ENCODE data around the gene TMEM116. TPM values are rescaled to one million over a fixed set of nuclear protein-coding genes. Genes with fewer than 3 reads are reported as not detected.
"Not testable (repeated sequence)": the region's sequence is repeated elsewhere in the genome, so short reads cannot be mapped to it uniquely, and the experiment has no call there.

Gene TMEM116
- total RNA-seq, 1 donor from 2014 or later, result 11.5 TPM

DNA sequence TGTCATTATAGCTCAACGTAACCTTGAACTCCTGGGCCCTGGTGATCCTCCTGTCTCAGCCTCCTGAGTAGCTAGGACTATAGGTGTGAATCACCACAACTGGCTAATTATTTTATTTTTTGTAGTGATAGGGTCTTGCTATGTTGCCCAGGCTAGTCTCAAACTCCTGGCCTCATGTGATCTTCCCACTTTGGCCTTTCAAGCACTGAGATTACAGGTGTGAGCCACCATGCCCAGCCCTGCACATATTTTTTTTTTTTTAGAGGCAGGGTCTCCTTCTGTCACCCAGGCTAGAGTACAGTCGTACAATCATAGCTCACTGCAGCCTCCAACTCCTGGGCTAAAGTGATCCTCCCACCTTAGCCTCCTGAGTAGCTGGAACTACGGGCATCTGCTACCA lies 8.9 kb downstream of the TMEM116 start:
- H3K4me3 ChIP-seq, result no peak overlapping the region
- intact Hi-C loops (cut with DNase I), result no loop called here

DNA sequence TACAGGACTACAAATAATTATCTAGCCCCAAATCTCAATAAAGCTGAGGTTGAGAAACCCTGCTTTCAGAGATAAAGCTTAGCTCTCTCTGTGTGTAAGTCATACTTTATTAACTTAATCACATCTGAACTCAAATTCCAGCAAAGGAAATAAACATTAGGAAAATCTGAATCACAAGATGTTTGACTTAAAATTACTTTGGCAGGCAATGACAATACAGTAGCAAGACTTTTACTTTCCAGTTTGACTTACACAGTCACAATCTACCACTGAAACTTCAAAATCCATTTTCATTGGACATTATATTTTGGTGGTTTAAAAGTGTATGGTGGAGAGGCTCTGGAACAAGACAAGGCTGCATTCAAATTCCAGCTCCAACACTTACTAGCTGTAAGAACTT lies 11.4 kb downstream of the TMEM116 start:
- Histone ChIP-seq H3K36me3 (no peaks in the 10 kb centered on the region), H3K27ac (no peak overlapping the region), H3K9me3 (no peaks in the 10 kb centered on the region), H3K4me1 (peaks cover 12% of the 10 kb centered on the region), H3K4me3 (peak overlapping the region in 1 of 2 donors; percentile 13), H3K27me3 (no peaks in the 10 kb centered on the region)
- DNase-seq (ENCODE audit: extremely low spot score in 2 of 2), result no peak
- intact Hi-C loops (cut with DNase I), result no loop called here
- TF ChIP-seq POLR2A (IDR thresholded peaks at IDR 0.05) (no peak), POLR2AphosphoS5 (IDR thresholded peaks at IDR 0.05; ENCODE audit: insufficient read depth in 1 of 2, low read depth in 1 of 2) (no peak)
- TF ChIP-seq, protein P1, sequence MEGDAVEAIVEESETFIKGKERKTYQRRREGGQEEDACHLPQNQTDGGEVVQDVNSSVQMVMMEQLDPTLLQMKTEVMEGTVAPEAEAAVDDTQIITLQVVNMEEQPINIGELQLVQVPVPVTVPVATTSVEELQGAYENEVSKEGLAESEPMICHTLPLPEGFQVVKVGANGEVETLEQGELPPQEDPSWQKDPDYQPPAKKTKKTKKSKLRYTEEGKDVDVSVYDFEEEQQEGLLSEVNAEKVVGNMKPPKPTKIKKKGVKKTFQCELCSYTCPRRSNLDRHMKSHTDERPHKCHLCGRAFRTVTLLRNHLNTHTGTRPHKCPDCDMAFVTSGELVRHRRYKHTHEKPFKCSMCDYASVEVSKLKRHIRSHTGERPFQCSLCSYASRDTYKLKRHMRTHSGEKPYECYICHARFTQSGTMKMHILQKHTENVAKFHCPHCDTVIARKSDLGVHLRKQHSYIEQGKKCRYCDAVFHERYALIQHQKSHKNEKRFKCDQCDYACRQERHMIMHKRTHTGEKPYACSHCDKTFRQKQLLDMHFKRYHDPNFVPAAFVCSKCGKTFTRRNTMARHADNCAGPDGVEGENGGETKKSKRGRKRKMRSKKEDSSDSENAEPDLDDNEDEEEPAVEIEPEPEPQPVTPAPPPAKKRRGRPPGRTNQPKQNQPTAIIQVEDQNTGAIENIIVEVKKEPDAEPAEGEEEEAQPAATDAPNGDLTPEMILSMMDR (IDR thresholded peaks at IDR 0.05), result no peak

More for the DNA sequence above, 8.9 kb downstream of the TMEM116 start:
- H3K27me3 ChIP-seq, result no peaks in the 10 kb centered on the region
- H3K9me3 ChIP-seq, result no peaks in the 10 kb centered on the region
- DNase-seq (ENCODE audit: extremely low spot score in 2 of 2), result no peak
- TF ChIP-seq POLR2A (IDR thresholded peaks at IDR 0.05), result no peak
- TF ChIP-seq POLR2AphosphoS5 (IDR thresholded peaks at IDR 0.05; ENCODE audit: insufficient read depth in 1 of 2, low read depth in 1 of 2), result no peak
- TF ChIP-seq, protein P1 (IDR thresholded peaks at IDR 0.05), result no peak
- H3K27ac ChIP-seq, result no peak overlapping the region
- no peaks in the 10 kb centered on the region for H3K36me3 ChIP-seq
- H3K4me1 ChIP-seq, result peaks cover 16% of the 10 kb centered on the region

DNA sequence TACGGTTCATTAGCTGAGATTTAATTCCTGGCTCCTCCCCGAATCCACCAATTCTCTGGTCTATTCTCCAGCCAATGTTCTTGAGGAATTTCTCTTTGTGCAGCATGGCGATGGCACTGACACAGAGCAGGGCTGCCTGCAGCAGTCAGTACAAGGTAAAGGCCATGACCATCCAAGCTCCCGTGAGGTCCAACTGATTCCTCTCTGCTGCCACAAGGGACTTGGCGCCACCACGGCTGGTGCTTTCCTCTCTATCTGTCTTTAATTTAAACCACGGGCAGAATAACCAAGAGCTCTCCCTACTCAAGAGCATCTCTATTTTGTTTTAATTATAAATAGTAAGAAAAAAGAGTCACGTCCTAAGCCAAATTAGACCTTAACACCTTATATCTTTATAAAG lies 12.1 kb downstream of the TMEM116 start:
- intact Hi-C loops (cut with DNase I), result no loop called here
- H3K27ac ChIP-seq, result no peak overlapping the region

DNA sequence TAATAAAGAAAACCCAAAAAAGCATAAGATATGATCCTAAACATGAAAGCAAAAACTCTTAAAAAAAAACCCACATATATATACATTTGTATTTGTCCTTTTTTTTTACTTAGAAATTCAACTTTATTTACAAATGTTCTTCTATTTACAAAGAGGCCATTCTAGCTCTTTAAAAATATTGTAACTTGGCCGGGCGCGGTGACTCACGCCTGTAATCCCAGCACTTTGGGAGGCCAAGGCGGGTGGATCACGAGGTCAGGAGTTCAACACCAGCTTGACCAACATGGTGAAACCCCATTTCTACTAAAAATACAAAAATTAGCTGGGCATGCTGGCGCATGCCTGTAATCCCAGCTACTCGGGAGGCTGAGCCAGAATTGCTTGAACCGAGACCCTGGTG lies 13.8 kb downstream of the TMEM116 start:
- H3K36me3 ChIP-seq; H3K4me3 ChIP-seq; H3K9me3 ChIP-seq; DNase-seq (ENCODE audit: extremely low spot score in 2 of 2); H3K27ac ChIP-seq; H3K4me1 ChIP-seq; intact Hi-C loops (cut with DNase I); H3K27me3 ChIP-seq: not testable (repeated sequence)

More for the DNA sequence above, 12.1 kb downstream of the TMEM116 start:
- TF ChIP-seq POLR2A (IDR thresholded peaks at IDR 0.05) (no peak), POLR2AphosphoS5 (IDR thresholded peaks at IDR 0.05; ENCODE audit: insufficient read depth in 1 of 2, low read depth in 1 of 2) (no peak)
- TF ChIP-seq, protein P1 (IDR thresholded peaks at IDR 0.05), result no peak
- DNase-seq (ENCODE audit: extremely low spot score in 2 of 2), result no peak
- Histone ChIP-seq H3K4me1 (peaks cover 6% of the 10 kb centered on the region), H3K27me3 (no peaks in the 10 kb centered on the region), H3K4me3 (no peak overlapping the region), H3K36me3 (no peaks in the 10 kb centered on the region), H3K9me3 (no peaks in the 10 kb centered on the region)

DNA sequence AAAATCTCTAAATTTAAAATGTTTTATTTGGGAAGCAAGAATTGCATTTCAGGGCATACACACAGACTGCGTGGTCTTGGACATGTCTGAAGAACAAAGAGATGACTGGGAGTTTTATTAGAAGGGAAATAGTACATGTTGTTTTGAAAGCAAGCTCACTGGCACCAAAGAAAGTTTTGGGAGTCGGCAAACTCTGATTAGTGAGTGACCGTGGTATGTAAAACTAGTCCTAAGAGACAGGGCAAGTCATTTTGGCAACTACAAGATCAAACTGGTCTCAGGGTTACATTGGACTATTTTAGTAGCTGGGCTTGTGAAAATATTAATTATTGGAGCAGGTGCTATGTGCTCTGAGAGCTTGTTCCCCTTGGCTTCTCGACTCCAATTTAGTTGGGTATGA lies 14.9 kb downstream of the TMEM116 start:
- Histone ChIP-seq H3K9me3 (no peaks in the 10 kb centered on the region), H3K27ac (no peak overlapping the region)

More for the DNA sequence above, 14.9 kb downstream of the TMEM116 start:
- Histone ChIP-seq H3K27me3 (no peaks in the 10 kb centered on the region), H3K4me1 (no peaks in the 10 kb centered on the region), H3K36me3 (no peaks in the 10 kb centered on the region), H3K4me3 (no peak overlapping the region)
- TF ChIP-seq, protein P1 (IDR thresholded peaks at IDR 0.05), result no peak
- no peak for TF ChIP-seq POLR2AphosphoS5 (IDR thresholded peaks at IDR 0.05; ENCODE audit: insufficient read depth in 1 of 2, low read depth in 1 of 2)
- no peak for TF ChIP-seq POLR2A (IDR thresholded peaks at IDR 0.05)
- DNase-seq (ENCODE audit: extremely low spot score in 2 of 2), result no peak
- intact Hi-C loops (cut with DNase I), result no loop called here
